Measurements from ENCODE around the gene RAET1L. TPM values are rescaled to one million over a fixed set of nuclear protein-coding genes. Genes with fewer than 3 reads are reported as not detected.
A peak's percentile ranks its signal among the peaks of the same experiment; 100 is the strongest.
"Not testable (repeated sequence)": the region's sequence is repeated elsewhere in the genome, so short reads cannot be mapped to it uniquely, and the experiment has no call there.

Gene RAET1L
- polyA plus RNA-seq, 1 donor (not counting 4 experiments of a cell fraction or from before 2014, with no cell fraction given) = 6.9 TPM

- H3K4me3 ChIP-seq (ENCODE audit: control insufficient read depth in 2 of 3, extremely low read depth in 1 of 3, insufficient read depth in 2 of 3, low read depth in 1 of 3, low read length in 3 of 3); H3K9ac ChIP-seq (ENCODE audit: control insufficient read depth, extremely low read depth, insufficient read depth, low read length); H3K36me3 ChIP-seq (ENCODE audit: control insufficient read depth in 2 of 2, extremely low read depth in 1 of 2, insufficient read depth in 2 of 2, low read length in 2 of 2); H3K9me3 ChIP-seq (ENCODE audit: control insufficient read depth, low read depth, low read length); DNase-seq (ENCODE audit: low read depth, low spot score); H3K4me2 ChIP-seq (ENCODE audit: control insufficient read depth, extremely low read depth, insufficient read depth, low read depth, low read length); H3K79me2 ChIP-seq (ENCODE audit: control insufficient read depth, insufficient read depth, low read length); H3K9me1 ChIP-seq (ENCODE audit: control insufficient read depth, extremely low read depth, insufficient read depth, low read length); H3K4me1 ChIP-seq (ENCODE audit: control insufficient read depth, extremely low read depth, insufficient read depth, low read length); dilution Hi-C loops (cut with MboI; ENCODE audit: extremely low pct_ligation_motif_present, low sequenced_read_pairs); H2AFZ ChIP-seq (ENCODE audit: control insufficient read depth, low read length); H4K20me1 ChIP-seq (ENCODE audit: control insufficient read depth, extremely low read depth, insufficient read depth, low read length); H3K27ac ChIP-seq (ENCODE audit: control insufficient read depth, insufficient read depth, low read length): not testable (repeated sequence)
- FAIRE-seq = peak; percentile 13
- H3K27me3 ChIP-seq (ENCODE audit: control insufficient read depth, extremely low read depth, insufficient read depth, low read length) = peaks cover 34% of the 10 kb centered on the region
Measured at GRCh38 chr6:150013785-150014622, 11.3 kb downstream of the RAET1L start.

- H2AFZ ChIP-seq (ENCODE audit: control insufficient read depth, low read length); H3K36me3 ChIP-seq (ENCODE audit: control insufficient read depth in 2 of 2, extremely low read depth in 1 of 2, insufficient read depth in 2 of 2, low read length in 2 of 2); H3K4me3 ChIP-seq (ENCODE audit: control insufficient read depth in 2 of 3, extremely low read depth in 1 of 3, insufficient read depth in 2 of 3, low read depth in 1 of 3, low read length in 3 of 3); H3K9me3 ChIP-seq (ENCODE audit: control insufficient read depth, low read depth, low read length); H3K79me2 ChIP-seq (ENCODE audit: control insufficient read depth, insufficient read depth, low read length); H3K9me1 ChIP-seq (ENCODE audit: control insufficient read depth, extremely low read depth, insufficient read depth, low read length); DNase-seq (ENCODE audit: low read depth, low spot score); H3K4me2 ChIP-seq (ENCODE audit: control insufficient read depth, extremely low read depth, insufficient read depth, low read depth, low read length); dilution Hi-C loops (cut with MboI; ENCODE audit: extremely low pct_ligation_motif_present, low sequenced_read_pairs); H3K27ac ChIP-seq (ENCODE audit: control insufficient read depth, insufficient read depth, low read length); FAIRE-seq; H3K4me1 ChIP-seq (ENCODE audit: control insufficient read depth, extremely low read depth, insufficient read depth, low read length); H3K9ac ChIP-seq (ENCODE audit: control insufficient read depth, extremely low read depth, insufficient read depth, low read length); H4K20me1 ChIP-seq (ENCODE audit: control insufficient read depth, extremely low read depth, insufficient read depth, low read length): not testable (repeated sequence)
- H3K27me3 ChIP-seq (ENCODE audit: control insufficient read depth, extremely low read depth, insufficient read depth, low read length) = peaks cover 34% of the 10 kb centered on the region
Measured at GRCh38 chr6:150012846-150013784, 12.2 kb downstream of the RAET1L start.

- no peaks in the 10 kb centered on the region for H3K79me2 ChIP-seq (ENCODE audit: control insufficient read depth, insufficient read depth, low read length)
- TF ChIP-seq EZH2 (IDR thresholded peaks at IDR 0.05; ENCODE audit: low read length) (no peak), CTCF (optimal IDR thresholded peaks at IDR 0.05 in 1 of 3, IDR thresholded peaks at IDR 0.05 in 1 of 3, conservative IDR thresholded peaks at IDR 0.05 in 1 of 3; ENCODE audit: extremely low read depth in 1 of 3, insufficient read depth in 2 of 3, low read length in 3 of 3) (no peak)
- no peak overlapping the region for H3K27ac ChIP-seq (ENCODE audit: control insufficient read depth, insufficient read depth, low read length)
- no peaks in the 10 kb centered on the region for H4K20me1 ChIP-seq (ENCODE audit: control insufficient read depth, extremely low read depth, insufficient read depth, low read length)
- no peaks in the 10 kb centered on the region for H3K36me3 ChIP-seq (ENCODE audit: control insufficient read depth in 2 of 2, extremely low read depth in 1 of 2, insufficient read depth in 2 of 2, low read length in 2 of 2)
- H3K27me3 ChIP-seq (ENCODE audit: control insufficient read depth, extremely low read depth, insufficient read depth, low read length) = peaks cover 20% of the 10 kb centered on the region
- FAIRE-seq = no peak
- no peak overlapping the region for H3K9ac ChIP-seq (ENCODE audit: control insufficient read depth, extremely low read depth, insufficient read depth, low read length)
- no peak for DNase-seq (ENCODE audit: low read depth, low spot score)
- no peaks in the 10 kb centered on the region for H3K9me3 ChIP-seq (ENCODE audit: control insufficient read depth, low read depth, low read length)
- H2AFZ ChIP-seq (ENCODE audit: control insufficient read depth, low read length) = no peak overlapping the region
- dilution Hi-C loops (cut with MboI; ENCODE audit: extremely low pct_ligation_motif_present, low sequenced_read_pairs) = no loop called here
- H3K4me1 ChIP-seq (ENCODE audit: control insufficient read depth, extremely low read depth, insufficient read depth, low read length) = peaks cover 10% of the 10 kb centered on the region
- H3K4me3 ChIP-seq (ENCODE audit: control insufficient read depth in 2 of 3, extremely low read depth in 1 of 3, insufficient read depth in 2 of 3, low read depth in 1 of 3, low read length in 3 of 3) = no peak overlapping the region
- no peak overlapping the region for H3K4me2 ChIP-seq (ENCODE audit: control insufficient read depth, extremely low read depth, insufficient read depth, low read depth, low read length)
- H3K9me1 ChIP-seq (ENCODE audit: control insufficient read depth, extremely low read depth, insufficient read depth, low read length) = no peaks in the 10 kb centered on the region
Measured at GRCh38 chr6:150008588-150008987, 16.7 kb downstream of the RAET1L start.
